SJSA1 (cell line): ENCODE measurements around the gene AHDC1. TPM values are rescaled to one million over a fixed set of nuclear protein-coding genes. Genes with fewer than 3 reads are reported as not detected.
"Not testable (repeated sequence)": the region's sequence is repeated elsewhere in the genome, so short reads cannot be mapped to it uniquely, and the experiment has no call there.

Experiments used
- DNase-seq, 2 experiments: peaks; one replicate each; pipeline ENCODE4 v3.0.0-alpha.2; 2015 to 2020; ENCODE audit warnings: low spot score in 2 of 2, low read depth in 1 of 2
- H3K27ac ChIP-seq: fragments of 250-450 bp; sonication (Bioruptor Pico); 2 replicates; pipeline ENCODE4 v1.5.1; 2020; ENCODE audit warnings: mild to moderate bottlenecking, moderate library complexity
- H3K27me3 ChIP-seq: fragments of 250-450 bp; sonication (Bioruptor Pico); replicated peaks from 2 replicates; pipeline ENCODE4 v1.5.1; 2020; ENCODE audit warnings: mild to moderate bottlenecking, moderate library complexity
- H3K36me3 ChIP-seq: fragments of 250-450 bp; sonication (Bioruptor Pico); 2 replicates; pipeline ENCODE4 v1.5.1; 2020; ENCODE audit warnings: mild to moderate bottlenecking
- H3K4me1 ChIP-seq: fragments of 250-450 bp; sonication (Bioruptor Pico); replicated peaks from 2 replicates; pipeline ENCODE4 v1.6.1; 2021; ENCODE audit warnings: mild to moderate bottlenecking
- H3K4me3 ChIP-seq: fragments of 250-450 bp; sonication (Bioruptor Pico); 2 replicates; pipeline ENCODE4 v1.5.1; 2020; ENCODE audit warnings: mild to moderate bottlenecking
- H3K9me3 ChIP-seq: fragments of 250-450 bp; sonication (Bioruptor Pico); replicated peaks from 2 replicates; pipeline ENCODE4 v1.5.1; 2020; ENCODE audit warnings: mild to moderate bottlenecking
- total RNA-seq: library from RNA; depleted of rRNA; stranded (reverse); fragments of >200 nt; shearing (Covaris generic); gene quantifications from 2 replicates; pipeline ENCODE4 v1.2.3, GENCODE V29; 2014

Gene AHDC1
- total RNA-seq, 1 experiment from 2014 or later, result 2.9 TPM

GRCh38 chr1:27515626-27516025 lies 88.3 kb downstream of the AHDC1 start:
- Histone ChIP-seq H3K4me1 (no peaks in the 10 kb centered on the region), H3K9me3 (no peaks in the 10 kb centered on the region), H3K4me3 (no peak overlapping the region), H3K27me3 (no peaks in the 10 kb centered on the region), H3K36me3 (no peaks in the 10 kb centered on the region), H3K27ac (no peak overlapping the region)
- DNase-seq, result no peak

GRCh38 chr1:27513958-27514357 lies 90.0 kb downstream of the AHDC1 start:
- H3K4me1 ChIP-seq, result no peaks in the 10 kb centered on the region
- DNase-seq, result no peak
- H3K36me3 ChIP-seq, result no peaks in the 10 kb centered on the region
- H3K27ac ChIP-seq, result no peak overlapping the region
- no peak overlapping the region for H3K4me3 ChIP-seq
- H3K9me3 ChIP-seq, result no peaks in the 10 kb centered on the region
- H3K27me3 ChIP-seq, result no peaks in the 10 kb centered on the region

GRCh38 chr1:27513528-27513927 lies 90.4 kb downstream of the AHDC1 start:
- no peaks in the 10 kb centered on the region for H3K9me3 ChIP-seq
- H3K27ac ChIP-seq, result no peak overlapping the region
- H3K27me3 ChIP-seq, result no peaks in the 10 kb centered on the region
- no peak for DNase-seq
- no peak overlapping the region for H3K4me3 ChIP-seq
- H3K4me1 ChIP-seq, result no peaks in the 10 kb centered on the region
- H3K36me3 ChIP-seq, result no peaks in the 10 kb centered on the region

- H3K9me3 ChIP-seq, result no peaks in the 10 kb centered on the region
- no peak overlapping the region for H3K27ac ChIP-seq
- H3K36me3 ChIP-seq, result no peaks in the 10 kb centered on the region
- peaks cover 10% of the 10 kb centered on the region for H3K4me1 ChIP-seq
- H3K4me3 ChIP-seq, result no peak overlapping the region
- H3K27me3 ChIP-seq, result no peaks in the 10 kb centered on the region
- no peak for DNase-seq
Observed at GRCh38 chr1:27509127-27510080, 94.5 kb downstream of the AHDC1 start.

- Histone ChIP-seq H3K36me3 (no peaks in the 10 kb centered on the region), H3K9me3 (no peaks in the 10 kb centered on the region), H3K27ac (no peak overlapping the region), H3K27me3 (no peaks in the 10 kb centered on the region), H3K4me1 (peaks cover 10% of the 10 kb centered on the region), H3K4me3 (no peak overlapping the region)
- no peak for DNase-seq
Observed at GRCh38 chr1:27507960-27508665, 95.8 kb downstream of the AHDC1 start.

GRCh38 chr1:27506703-27507102 lies 97.2 kb downstream of the AHDC1 start:
- Histone ChIP-seq H3K9me3 (no peaks in the 10 kb centered on the region), H3K4me3 (no peak overlapping the region), H3K27me3 (no peaks in the 10 kb centered on the region), H3K27ac (no peak overlapping the region), H3K4me1 (peaks cover 10% of the 10 kb centered on the region), H3K36me3 (no peaks in the 10 kb centered on the region)
- no peak for DNase-seq

GRCh38 chr1:27505420-27505680 lies 98.6 kb downstream of the AHDC1 start:
- Histone ChIP-seq H3K36me3 (no peaks in the 10 kb centered on the region), H3K27ac (no peak overlapping the region), H3K4me3 (no peak overlapping the region), H3K9me3 (no peaks in the 10 kb centered on the region), H3K27me3 (no peaks in the 10 kb centered on the region), H3K4me1 (peaks cover 13% of the 10 kb centered on the region)
- DNase-seq, result no peak

GRCh38 chr1:27504588-27505419 lies 99.1 kb downstream of the AHDC1 start:
- H3K4me1 ChIP-seq, result peaks cover 17% of the 10 kb centered on the region
- H3K9me3 ChIP-seq, result no peaks in the 10 kb centered on the region
- H3K27ac ChIP-seq, result no peak overlapping the region
- DNase-seq, result peak in 1 of 2 experiments; percentile 21
- H3K36me3 ChIP-seq, result no peaks in the 10 kb centered on the region
- no peak overlapping the region for H3K4me3 ChIP-seq
- no peaks in the 10 kb centered on the region for H3K27me3 ChIP-seq

- Histone ChIP-seq H3K9me3 (no peaks in the 10 kb centered on the region), H3K36me3 (no peaks in the 10 kb centered on the region), H3K4me1 (peaks cover 24% of the 10 kb centered on the region), H3K27ac (no peak overlapping the region), H3K27me3 (no peaks in the 10 kb centered on the region), H3K4me3 (no peak overlapping the region)
- no peak for DNase-seq
Observed at GRCh38 chr1:27503844-27504587, 99.9 kb downstream of the AHDC1 start.

GRCh38 chr1:27503033-27503432 lies 100.9 kb downstream of the AHDC1 start:
- H3K27ac ChIP-seq, result no peak overlapping the region
- no peaks in the 10 kb centered on the region for H3K36me3 ChIP-seq
- no peaks in the 10 kb centered on the region for H3K9me3 ChIP-seq
- H3K27me3 ChIP-seq, result no peaks in the 10 kb centered on the region
- no peak overlapping the region for H3K4me3 ChIP-seq
- H3K4me1 ChIP-seq, result peaks cover 24% of the 10 kb centered on the region
- DNase-seq, result no peak

- not testable (repeated sequence) for H3K27ac ChIP-seq, DNase-seq, H3K36me3 ChIP-seq, H3K27me3 ChIP-seq, H3K9me3 ChIP-seq, H3K4me3 ChIP-seq
- H3K4me1 ChIP-seq, result peaks cover 28% of the 10 kb centered on the region
Observed at GRCh38 chr1:27501159-27501558, 102.8 kb downstream of the AHDC1 start.

- Histone ChIP-seq H3K36me3 (no peaks in the 10 kb centered on the region), H3K9me3 (no peaks in the 10 kb centered on the region), H3K4me1 (peaks cover 18% of the 10 kb centered on the region), H3K27ac (peak overlapping the region; percentile 61), H3K4me3 (no peak overlapping the region), H3K27me3 (no peaks in the 10 kb centered on the region)
- DNase-seq, result no peak
Observed at GRCh38 chr1:27499142-27499541, 104.8 kb downstream of the AHDC1 start.

GRCh38 chr1:27496604-27497155 lies 107.3 kb downstream of the AHDC1 start:
- Histone ChIP-seq H3K36me3 (no peaks in the 10 kb centered on the region), H3K4me1 (peaks cover 18% of the 10 kb centered on the region), H3K27me3 (no peaks in the 10 kb centered on the region), H3K9me3 (no peaks in the 10 kb centered on the region), H3K27ac (no peak overlapping the region), H3K4me3 (no peak overlapping the region)
- no peak for DNase-seq
